HT-29 (cell line): ENCODE results near the gene PTPRD. TPM values are rescaled to one million over a fixed set of nuclear protein-coding genes. Genes with fewer than 3 reads are reported as not detected.
"Not testable (repeated sequence)": the region's sequence is repeated elsewhere in the genome, so short reads cannot be mapped to it uniquely, and the experiment has no call there.

Source experiments
- DNase-seq: peaks from one replicate; pipeline ENCODE4 v3.0.0-alpha.2; 2015; ENCODE audit warnings: low spot score
- total RNA-seq: library from RNA; depleted of rRNA; stranded (reverse); fragments of >200 nt; shearing (Covaris generic); gene quantifications from 2 replicates; pipeline ENCODE4 v1.2.3, GENCODE V29; 2014

Gene PTPRD
- total RNA-seq, 1 experiment from 2014 or later = not detected

- DNase-seq = no peak
These were observed 1435.7 kb downstream of the PTPRD start for GRCh38 chr9:9177081-9177480.

- no peak for DNase-seq
These were observed 1438.4 kb downstream of the PTPRD start for GRCh38 chr9:9174358-9174757.

- DNase-seq = no peak
These were observed 1439.5 kb downstream of the PTPRD start for GRCh38 chr9:9173264-9173663.

- DNase-seq = no peak
These were observed 1442.2 kb downstream of the PTPRD start for GRCh38 chr9:9170439-9171134.

- DNase-seq = no peak
These were observed 1470.8 kb downstream of the PTPRD start for GRCh38 chr9:9142001-9142400.

GRCh38 chr9:9133526-9133925 lies 1479.3 kb downstream of the PTPRD start:
- DNase-seq = no peak

- DNase-seq = no peak
These were observed 1488.2 kb downstream of the PTPRD start for GRCh38 chr9:9124616-9125015.

GRCh38 chr9:9122230-9122875 lies 1490.4 kb downstream of the PTPRD start:
- no peak for DNase-seq

- peak; percentile 2 for DNase-seq
These were observed 1494.9 kb downstream of the PTPRD start for GRCh38 chr9:9117866-9118265.

GRCh38 chr9:9112001-9112720 lies 1500.6 kb downstream of the PTPRD start:
- no peak for DNase-seq

- DNase-seq = no peak
These were observed 1504.2 kb downstream of the PTPRD start for GRCh38 chr9:9108641-9109040.

- no peak for DNase-seq
These were observed 1510.5 kb downstream of the PTPRD start for GRCh38 chr9:9102295-9102694.

GRCh38 chr9:9100070-9100469 lies 1512.7 kb downstream of the PTPRD start:
- no peak for DNase-seq

GRCh38 chr9:9099646-9100045 lies 1513.2 kb downstream of the PTPRD start:
- no peak for DNase-seq

- not testable (repeated sequence) for DNase-seq
These were observed 1515.5 kb downstream of the PTPRD start for GRCh38 chr9:9097254-9097653.

GRCh38 chr9:9091387-9091786 lies 1521.4 kb downstream of the PTPRD start:
- DNase-seq = peak; percentile 4

- no peak for DNase-seq
These were observed 1533.3 kb downstream of the PTPRD start for GRCh38 chr9:9079473-9079872.

GRCh38 chr9:9078301-9078700 lies 1534.5 kb downstream of the PTPRD start:
- no peak for DNase-seq

GRCh38 chr9:9061627-9062026 lies 1551.2 kb downstream of the PTPRD start:
- DNase-seq = no peak

- DNase-seq = no peak
These were observed 1558.3 kb downstream of the PTPRD start for GRCh38 chr9:9054354-9054992.

- DNase-seq = no peak
These were observed 1567.2 kb downstream of the PTPRD start for GRCh38 chr9:9045572-9045971.

- DNase-seq = no peak
These were observed 1567.7 kb downstream of the PTPRD start for GRCh38 chr9:9045072-9045471.
